ENCODE results near the gene KCNIP4.

The KCNIP4 gene

DNA sequence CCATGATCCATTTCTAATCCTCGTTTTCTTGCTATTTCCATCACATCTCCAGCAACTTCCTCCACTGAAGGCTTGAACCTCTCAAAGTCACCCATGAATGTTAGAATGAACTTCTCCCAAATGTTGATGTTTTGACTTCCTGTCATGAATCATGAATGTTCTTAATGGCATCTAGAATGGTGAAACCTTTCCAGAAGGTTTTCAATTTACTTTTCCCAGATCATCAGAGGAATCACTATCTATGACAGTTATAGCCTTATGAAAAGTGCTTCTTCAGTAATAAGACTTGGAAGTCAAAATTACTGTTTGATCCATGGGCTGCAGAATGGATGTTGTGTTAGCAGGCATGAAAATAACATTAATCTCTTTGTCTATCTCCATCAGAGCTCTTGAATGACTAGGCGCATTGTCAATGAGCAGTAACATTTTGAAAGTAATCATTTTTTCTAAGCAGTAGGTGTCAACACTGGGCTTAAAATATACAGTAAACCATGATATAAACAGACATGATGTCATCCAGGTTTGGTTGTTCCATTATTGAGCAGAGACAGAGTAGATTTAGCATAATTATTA is 268.2 kb downstream of the KCNIP4 start:
- DNase-seq: no peak

DNA sequence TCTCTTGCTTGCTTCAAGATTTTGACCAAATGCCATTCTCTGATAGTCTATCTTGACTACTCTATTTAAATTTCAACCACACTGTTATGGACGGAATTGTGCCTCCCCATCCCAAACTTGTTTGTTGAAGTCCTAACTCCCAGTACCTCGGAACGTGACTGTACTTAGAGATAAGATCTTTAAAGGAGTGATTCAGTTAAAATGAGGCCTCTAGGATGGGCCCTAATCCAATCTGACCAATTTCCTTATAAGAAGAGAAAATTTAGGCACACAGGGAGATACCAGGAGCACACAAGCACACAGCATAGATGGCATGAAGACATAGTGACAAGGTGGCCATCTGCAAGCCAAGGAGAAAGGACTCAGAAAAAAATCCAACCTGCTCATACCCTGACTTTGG is 269.9 kb downstream of the KCNIP4 start:
- no peak for DNase-seq

DNA sequence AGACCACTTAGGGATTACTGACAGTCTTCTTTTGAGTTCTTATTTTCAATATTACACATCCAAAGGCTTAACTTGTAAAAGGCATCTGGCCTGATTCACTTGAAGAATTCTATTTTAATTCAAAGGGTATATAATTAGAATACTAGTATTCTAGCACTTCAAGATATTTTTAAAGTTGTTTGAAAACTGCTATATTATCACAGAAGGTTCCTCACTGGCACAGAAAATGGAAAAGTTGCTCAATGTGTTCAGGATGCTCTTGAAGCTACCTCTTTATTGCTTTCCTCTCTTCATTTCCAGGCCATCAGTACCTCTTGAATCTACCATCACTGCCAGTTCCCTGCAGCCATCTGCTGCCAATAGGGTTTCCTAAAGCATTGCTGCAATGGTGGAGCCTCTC is 271.4 kb downstream of the KCNIP4 start:
- no peak for DNase-seq

DNA sequence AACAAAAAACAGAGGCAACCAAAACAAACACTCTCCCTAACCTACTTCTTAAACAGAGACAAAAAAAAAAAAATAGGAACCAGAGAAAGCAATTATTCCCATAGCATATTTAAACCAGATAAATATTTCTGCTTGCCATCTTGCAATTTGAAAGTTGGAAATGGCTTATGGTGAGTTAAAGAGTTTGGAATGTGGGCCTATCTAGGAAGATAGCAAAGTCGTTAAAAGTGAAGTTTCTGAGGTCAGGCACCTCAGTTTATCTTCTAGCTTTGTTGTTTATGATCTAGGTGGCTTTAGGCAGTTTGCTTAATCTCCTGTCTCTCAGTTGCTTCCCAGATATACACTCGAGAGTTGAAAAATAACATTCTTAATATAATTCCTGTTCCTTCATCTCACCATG is 284.2 kb downstream of the KCNIP4 start:
- DNase-seq: no peak

DNA sequence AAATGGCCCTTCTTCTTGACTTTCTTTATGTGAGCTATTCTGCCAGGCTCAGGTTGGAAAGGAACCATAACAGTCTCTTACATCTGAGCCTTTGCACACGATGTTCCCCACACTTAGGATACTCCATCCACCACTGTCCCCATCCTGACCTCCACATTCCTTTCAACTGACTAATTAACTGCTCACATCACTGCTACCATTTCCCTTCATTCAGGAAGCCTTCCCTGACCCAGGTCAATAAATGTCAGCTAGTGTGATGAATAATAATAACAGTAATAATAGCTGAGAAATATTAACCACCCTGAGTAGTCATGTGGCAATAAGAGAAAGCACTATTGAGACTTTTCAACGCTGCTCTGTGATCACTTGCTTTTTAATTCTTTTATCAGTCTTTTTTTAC is 291.7 kb downstream of the KCNIP4 start:
- DNase-seq: no peak

DNA sequence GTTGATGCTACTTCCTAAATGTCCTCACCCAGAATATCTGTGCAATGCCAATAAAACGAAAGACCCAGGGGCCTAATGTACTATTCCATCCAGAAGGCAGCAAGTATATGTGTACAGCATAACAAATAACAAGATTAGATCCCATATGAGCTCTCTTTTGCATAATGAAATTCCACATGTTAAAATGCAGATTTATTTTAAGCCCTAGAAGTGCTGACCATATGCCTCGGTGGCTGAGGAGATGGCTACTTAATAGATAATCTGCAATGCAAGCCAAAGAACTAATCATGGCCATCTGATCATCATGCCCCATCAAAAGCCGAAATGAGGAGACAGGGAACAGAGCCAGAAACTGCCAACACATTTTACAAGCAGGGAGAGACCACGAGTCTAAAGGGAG is 293.5 kb downstream of the KCNIP4 start:
- no peak for DNase-seq

DNA sequence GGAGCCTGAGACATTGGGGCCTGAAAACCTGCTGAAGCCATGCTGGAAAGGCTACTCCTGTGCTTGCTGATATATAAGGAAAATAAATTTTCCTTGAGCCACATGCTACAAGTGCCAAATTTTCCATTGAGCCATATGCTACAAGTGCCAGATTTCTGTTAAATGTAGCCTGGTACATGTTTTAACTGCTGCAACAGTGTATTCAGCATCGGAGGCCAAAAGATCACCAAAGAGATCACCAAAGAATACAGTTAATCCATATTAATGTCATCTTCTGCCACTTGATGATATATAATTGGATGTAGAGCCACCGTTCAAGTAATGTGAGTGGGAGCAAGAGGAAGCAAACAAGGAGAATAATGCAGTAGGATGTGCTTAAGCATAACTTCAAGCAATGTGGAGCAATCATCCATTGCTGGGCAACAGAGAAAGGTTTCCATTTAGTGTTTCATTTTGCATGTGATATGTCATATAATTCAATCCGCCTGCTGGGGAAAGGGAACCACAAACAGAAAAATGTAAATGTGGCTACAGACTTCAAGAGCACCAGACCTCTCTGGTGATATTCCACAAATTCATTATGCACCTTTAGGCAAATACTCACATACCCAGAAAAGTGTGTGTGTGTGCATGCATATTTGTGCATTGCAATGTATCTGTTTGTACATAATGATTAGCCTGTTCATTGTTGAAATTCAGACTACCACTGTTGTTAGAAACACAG is 295.9 kb downstream of the KCNIP4 start:
- DNase-seq: no peak

DNA sequence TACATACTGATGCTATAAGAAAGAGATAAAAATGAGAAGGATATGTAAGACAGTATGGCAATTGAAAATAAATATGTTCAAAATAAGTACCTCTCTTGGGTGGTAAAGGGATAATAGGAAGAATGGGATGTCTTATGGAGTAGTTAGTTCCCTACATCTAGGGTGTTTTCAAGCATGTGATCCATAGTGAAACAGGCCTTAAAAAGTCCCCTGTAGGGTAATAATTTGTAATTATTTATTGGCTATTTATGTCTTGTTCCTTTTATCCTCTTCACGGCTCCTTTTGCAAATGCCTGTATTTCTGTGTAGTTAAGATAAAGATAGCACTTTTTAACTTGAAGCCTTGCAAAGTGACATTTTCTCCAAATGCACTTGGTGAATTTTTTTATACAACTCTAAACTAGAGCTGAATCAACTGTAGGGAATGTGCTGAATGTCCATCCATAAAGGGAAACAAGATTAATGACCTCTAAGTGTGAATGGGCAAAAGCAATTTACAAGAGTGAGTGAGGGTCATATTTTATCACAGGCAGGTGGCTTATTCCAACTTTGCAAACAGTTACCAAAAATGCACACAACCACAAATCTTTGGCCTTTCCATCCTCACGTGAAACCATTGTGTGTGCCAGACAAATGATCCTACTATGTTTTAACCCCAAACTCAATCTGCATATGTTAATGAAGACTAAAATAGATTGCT is 299.0 kb downstream of the KCNIP4 start:
- DNase-seq: no peak

DNA sequence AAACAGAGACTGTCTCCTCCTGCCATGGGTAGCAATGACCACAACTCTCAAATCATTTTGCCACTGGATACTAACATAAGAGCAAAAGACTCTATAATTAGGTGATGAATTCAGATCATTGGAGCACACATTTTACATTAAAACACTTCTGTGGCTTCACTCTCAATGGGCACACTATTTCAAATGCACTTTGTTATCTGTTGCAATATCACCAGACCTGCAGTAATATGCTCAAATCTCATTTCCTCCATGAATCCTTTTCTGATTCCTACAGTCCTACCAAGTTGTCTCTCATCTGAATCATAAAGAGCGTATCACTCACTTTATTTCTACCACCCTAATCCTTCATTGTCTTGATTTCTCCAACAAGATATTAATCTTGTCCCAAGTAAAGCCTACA is 302.8 kb downstream of the KCNIP4 start:
- DNase-seq: no peak

DNA sequence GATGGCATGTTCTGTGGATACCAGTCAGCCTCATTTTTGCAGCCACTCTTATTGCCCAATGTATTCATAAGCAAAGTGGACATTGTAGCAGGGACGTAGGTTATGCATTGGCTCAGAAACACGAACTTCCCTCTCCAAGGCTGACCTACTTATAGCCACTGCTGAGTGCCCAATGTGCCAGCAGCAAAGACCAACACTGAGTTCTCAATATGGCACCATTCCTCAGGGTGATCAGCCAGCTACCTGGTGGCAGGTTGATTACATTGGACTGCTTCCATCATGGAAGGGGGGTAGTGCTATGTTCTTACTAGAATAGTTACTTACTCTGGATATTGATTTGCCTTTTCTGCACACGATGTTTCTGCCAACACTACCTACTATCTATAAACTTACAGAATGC is 306.9 kb downstream of the KCNIP4 start:
- no peak for DNase-seq

DNA sequence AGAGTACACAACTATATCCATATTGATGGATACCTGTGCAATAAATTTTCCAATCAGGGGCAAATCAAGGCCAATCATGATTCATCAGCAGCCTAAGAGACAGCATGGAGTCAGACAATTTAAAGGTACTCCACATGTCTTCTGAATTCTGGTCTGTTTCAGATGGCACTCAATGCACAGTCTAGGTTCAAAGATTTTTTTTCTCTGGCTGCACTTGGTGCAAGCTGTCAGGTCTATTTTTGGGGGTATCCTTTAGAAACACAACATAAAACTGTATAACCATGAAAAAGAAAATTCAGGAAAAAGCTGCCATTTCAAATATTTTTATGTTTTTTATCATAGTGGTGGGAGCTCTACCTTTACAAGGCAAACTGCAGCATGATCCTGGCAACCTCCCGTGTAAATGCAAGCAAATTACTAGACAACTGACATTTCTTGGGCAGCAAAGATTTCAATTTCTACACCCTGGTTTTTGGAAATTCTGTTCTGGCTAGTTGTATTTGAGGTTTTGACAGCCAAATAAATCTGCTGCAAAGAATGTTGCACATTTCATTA is 310.3 kb downstream of the KCNIP4 start:
- DNase-seq: no peak

DNA sequence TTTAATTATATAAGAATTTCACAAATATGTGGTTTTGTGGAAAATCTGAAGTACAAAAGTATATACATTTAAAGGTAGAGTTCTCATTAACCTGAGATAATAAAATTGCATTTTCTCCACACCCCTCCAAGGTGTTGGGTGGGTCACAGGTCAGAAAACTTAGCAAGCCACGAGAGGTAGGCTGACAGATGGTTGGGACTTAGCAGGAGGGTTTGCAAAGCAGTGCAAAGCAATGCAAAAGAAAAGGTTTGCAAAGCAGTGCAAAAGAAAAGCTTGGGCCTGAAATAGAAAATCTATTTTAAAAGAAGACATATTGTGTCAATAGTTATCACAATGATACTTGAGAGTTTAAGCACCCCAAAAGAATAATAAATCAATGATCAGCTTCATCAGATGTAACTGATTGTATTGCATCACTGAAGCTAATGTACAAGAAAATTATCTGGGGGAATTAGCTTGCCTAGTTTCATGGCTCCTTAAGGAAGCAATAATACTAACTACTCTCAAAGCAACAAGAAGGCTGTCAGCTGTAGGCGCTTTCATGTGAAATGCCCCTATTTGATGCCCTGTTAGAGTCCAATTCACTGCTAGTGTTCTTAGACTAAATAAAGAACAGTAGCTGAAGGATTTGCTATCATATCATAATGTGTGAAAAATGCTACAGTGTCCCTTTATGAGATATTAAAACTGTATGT is 319.5 kb downstream of the KCNIP4 start:
- DNase-seq: no peak

DNA sequence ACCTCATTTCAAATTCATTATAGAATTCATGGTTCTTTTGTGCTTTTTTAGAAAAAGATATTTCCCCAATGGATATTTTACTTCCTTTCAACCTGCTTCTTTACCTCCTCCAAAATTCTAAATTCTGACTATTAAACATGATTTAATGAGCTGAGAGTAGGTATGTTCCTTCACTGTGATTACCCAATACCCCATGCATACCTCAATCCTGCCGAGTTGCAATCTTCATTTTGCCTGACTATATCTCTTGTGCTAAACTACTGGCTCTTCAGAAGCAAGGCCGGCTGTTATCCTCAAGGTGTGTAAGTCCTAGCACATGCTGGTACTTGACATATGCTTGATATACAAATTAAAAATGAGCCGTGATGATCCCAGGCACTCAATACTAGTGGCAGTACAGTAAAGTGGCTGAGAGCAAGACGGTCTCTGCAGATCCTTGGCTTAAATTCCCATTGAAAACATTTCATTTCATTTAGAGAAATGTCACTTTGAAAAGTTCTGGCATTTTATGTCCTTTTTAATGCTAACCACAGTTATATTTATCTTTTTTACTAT is 320.4 kb downstream of the KCNIP4 start:
- no peak for DNase-seq

DNA sequence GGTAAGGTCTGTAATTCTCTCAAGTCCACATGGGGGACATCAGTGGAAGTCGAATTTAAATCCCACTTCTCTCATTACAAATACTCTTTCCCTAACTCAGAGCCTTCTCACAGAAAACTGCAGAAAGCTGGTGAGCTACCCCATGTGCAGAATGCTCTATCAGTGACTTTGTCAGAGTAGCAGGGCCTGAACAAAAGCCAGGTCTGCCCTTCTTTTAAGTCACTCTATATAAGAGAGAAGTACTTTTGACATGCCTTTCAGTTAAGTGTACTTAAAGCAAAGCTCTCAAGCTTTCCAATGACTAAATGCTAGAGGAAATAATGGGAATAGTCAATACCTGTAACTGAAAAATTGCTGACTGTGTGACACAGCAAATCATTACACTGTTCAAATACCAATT is 323.1 kb downstream of the KCNIP4 start:
- no peak for DNase-seq

DNA sequence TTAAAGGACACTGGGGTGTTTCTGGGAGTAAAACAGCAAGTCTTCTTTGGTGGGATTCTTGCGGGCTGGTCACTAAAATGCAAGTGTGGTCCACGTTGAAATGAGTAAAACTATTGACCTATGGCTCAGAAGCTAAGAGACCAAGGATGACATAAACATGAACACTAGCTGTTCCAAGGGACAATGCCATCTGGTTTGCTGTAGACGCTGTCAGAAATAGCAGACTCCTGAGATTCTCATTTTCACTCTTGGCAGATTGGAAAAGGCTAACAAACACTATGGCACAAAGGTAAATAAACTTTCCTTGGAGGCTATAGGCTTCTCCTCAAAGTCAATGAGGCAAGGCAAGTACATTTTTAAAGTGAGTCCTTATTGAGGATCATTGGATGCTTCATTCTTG is 343.6 kb downstream of the KCNIP4 start:
- no peak for DNase-seq

DNA sequence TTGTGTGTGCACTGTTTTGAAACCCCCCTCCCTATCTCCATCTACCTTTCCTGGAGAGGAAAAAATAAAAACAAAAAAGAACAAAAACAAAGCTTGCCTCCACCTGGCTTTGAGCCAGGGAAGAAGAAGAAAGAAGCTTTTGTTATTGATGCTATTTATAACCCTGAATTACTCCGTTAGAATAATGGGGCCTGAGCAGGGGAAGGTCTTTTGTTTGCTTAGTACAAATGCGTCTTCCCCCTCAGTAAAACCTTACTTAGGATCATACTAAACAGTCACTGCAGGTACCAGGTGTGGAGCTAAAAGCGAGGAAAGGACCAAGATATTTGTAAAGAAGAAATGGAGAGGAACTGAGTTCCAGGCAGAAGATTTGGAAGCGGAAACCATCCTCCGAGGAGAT is 352.1 kb downstream of the KCNIP4 start:
- DNase-seq: no peak

DNA sequence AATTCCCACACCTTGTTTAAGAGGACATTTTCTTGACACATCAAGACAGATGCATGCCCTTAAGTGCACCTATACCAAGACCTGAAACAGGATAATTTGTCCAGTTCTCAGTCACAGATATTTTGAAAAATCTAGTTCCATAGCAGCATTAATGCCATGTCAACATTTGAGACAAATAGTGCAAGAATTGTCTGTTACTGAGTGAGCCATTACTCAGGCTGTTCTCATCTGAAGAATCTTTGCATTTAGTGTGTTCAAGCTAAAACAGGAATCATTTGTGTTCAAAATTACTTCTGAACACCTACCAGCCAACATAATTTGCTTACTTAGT is 354.9 kb downstream of the KCNIP4 start:
- no peak for DNase-seq

DNA sequence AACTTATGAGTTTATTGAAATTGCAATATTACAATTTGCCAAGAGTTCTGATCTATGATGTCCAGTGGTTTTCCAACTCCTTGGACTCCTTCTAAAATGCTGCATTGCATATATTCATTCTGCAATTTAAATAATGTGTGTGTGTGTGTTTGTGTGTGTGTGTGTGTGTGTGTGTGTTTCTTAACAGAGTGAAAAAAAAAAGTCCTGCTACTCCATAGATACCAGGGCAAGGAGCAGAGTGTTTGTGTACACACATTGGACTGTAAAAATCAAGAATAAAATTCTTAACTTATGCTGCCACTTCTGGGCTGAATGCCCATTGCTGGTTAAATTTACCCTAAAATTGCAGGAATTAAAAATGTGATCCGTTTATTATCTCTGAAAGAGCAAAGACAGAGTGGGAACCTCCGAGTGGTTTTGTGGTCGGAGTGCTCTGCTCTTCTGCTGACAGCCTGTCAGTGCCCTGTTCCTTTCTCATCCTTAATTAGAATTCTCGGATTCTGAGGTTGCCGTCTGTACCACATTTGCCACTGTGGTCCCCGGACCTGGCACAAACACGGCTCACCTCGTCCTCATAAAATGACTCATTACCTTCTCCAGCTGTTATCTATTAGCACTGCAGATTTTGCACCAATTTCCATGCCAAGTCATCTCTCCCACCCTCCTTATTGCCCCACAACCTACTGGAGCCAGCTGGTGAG is 355.5 kb downstream of the KCNIP4 start:
- no peak for DNase-seq

DNA sequence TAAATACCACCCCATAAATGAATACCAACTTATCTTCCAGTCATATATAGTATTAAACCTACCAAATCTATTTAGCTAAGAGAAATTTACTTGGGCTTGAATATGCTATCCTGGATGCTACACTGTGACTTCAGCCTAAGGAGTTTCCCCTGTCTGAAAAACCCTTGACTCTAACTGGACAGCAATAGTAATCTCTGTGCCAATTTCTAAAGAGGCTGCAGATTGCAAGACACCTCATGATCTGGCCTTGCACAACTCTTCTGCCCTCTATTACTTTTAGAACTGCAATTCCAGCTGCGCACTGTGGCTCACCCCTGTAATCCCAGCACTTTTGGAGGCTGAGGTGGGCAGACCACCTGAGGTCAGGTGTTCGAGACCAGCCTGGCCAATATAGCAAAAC is 371.5 kb downstream of the KCNIP4 start:
- DNase-seq: no peak

DNA sequence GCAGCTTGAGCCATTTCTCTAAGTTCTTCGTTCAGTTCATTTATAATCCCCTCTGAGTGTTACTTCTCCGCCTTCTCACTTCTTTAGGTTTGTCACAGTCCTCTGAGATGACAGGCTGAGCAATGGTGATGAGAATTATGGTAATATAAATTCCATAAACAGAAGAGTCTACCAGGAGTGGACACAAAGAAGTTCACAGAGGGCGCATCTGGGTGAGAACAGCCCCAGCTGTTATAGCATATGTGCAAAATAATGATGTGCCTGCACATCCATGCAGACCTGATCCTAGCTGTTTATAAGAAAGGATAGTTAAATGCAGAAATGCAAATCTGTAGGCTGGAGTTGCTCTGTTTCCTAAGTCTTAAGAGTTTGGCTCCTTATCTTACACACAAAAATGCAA is 377.5 kb downstream of the KCNIP4 start:
- no peak for DNase-seq

DNA sequence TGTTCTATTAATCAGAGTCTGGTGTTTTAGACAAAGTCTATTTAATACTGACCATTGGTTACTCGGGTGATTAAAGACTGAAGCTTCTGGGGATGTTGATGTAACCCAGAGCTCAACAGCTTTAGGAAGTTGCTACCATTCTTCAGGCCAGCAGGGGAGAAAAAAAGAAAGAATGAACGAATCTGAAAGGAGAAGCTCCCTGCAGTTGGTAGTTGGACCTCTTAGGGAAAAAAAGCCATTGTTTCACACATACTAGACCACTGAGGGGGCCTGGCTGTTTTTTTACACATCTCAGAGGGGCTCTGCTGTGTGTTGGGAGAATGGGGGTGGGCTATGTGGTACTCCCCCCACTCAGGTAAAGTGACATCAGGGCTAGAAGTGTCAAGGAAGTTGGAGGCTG is 378.9 kb downstream of the KCNIP4 start:
- DNase-seq: no peak

DNA sequence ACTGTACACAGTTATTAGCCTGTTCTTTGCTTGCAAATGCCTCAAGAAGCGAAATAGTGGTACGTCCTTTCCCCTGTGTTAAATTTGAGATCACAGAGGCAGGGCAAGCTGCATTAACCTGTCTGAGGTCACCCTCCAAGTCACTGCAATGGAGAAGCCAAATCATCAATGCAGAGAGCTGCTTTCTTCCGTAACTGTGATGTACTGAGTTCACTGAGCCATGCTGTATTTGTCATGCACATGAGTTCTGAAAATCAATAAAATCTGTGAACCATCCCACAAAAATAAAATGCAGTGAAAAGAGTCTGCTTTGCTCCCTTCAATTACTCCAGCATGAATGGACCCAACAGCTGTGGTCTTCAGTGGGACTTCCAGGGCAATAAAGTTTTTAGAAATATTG is 393.5 kb downstream of the KCNIP4 start:
- no peak for DNase-seq

DNA sequence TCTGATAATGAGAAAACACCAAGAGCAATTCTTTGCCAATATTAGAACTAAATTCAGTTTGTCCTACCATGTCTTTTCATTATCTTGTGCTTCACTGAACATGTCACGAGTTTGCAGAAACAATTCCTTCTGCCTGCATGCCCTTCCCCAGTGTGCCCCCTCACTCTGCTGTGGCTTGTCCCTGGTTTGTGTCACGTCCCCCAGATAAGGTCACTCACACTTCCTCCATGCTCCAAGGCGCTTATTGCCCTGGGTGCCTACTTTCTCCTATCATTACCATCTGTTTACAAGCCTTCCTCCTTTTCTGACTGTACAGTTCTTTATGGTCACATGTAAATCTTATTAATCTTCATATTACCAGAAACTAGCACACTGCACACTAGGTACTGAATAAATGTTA is 394.1 kb downstream of the KCNIP4 start:
- DNase-seq: no peak
